Stomach (tissue), 4 donors: Measurements from ENCODE around the gene PDIA6.

Experiments used
- CTCF ChIP-seq, 7 experiments: fragments of 450-650 bp in 4 of 7; fragments of 200-600 bp in 3 of 7; sonication (generic) in 3 of 7; IDR thresholded peaks; one replicate each; pipeline ENCODE4 v1.5.1; 2016 to 2019; ENCODE audit warnings: antibody characterized with exemption in 7 of 7, control low read depth in 2 of 7, mild to moderate bottlenecking in 1 of 7
- EP300 ChIP-seq: sonication (generic); formaldehyde crosslinking; IDR thresholded peaks from one replicate; pipeline ENCODE4 v1.6.1; 2017; ENCODE audit warnings: antibody characterized with exemption

GRCh38 chr2:10777111-10777841, 35.3 kb downstream of the PDIA6 start:
- TF ChIP-seq EP300, result no peak
- TF ChIP-seq CTCF (IDR thresholded peaks at IDR 0.05), result no peak
